DND-41 (cell line): Measurements from ENCODE around the gene APMAP.

Experiments
- EZH2 ChIP-seq: IDR thresholded peaks from 3 replicates; pipeline ENCODE4 v1.6.1; 2012; ENCODE audit warnings: borderline replicate concordance, low read depth, mild to moderate bottlenecking, moderate library complexity, low read length, inconsistent platforms; ENCODE audit not compliant: severe bottlenecking
- TF ChIP-seq, protein P1 (sequence below): IDR thresholded peaks from 2 replicates; pipeline ENCODE4 v1.5.1; 2012; ENCODE audit warnings: borderline replicate concordance, low read length, moderate library complexity, mild to moderate bottlenecking; ENCODE audit not compliant: poor library complexity, severe bottlenecking; ENCODE audit errors: extremely low read depth

DNA sequence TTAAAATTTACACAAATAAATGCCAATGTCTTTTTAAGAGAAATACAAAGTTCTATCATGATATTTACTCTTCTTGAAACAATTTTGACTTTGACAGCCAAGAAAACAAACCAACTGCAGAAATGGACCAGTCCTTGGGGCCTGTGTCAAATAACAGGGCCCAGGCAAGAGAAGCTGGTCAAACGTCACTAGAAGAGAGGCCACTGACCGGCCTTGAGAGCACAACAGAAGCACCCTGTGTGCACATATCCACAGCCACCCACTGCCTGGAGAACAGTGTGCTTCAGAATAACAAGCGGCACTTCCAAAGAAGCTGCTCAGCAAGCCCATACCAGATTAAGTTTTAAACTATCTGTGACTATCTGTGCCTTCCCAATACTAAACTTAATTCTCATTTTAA is 14.8 kb downstream of the APMAP start:
- TF ChIP-seq, protein P1, sequence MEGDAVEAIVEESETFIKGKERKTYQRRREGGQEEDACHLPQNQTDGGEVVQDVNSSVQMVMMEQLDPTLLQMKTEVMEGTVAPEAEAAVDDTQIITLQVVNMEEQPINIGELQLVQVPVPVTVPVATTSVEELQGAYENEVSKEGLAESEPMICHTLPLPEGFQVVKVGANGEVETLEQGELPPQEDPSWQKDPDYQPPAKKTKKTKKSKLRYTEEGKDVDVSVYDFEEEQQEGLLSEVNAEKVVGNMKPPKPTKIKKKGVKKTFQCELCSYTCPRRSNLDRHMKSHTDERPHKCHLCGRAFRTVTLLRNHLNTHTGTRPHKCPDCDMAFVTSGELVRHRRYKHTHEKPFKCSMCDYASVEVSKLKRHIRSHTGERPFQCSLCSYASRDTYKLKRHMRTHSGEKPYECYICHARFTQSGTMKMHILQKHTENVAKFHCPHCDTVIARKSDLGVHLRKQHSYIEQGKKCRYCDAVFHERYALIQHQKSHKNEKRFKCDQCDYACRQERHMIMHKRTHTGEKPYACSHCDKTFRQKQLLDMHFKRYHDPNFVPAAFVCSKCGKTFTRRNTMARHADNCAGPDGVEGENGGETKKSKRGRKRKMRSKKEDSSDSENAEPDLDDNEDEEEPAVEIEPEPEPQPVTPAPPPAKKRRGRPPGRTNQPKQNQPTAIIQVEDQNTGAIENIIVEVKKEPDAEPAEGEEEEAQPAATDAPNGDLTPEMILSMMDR: no peak
- no peak for TF ChIP-seq EZH2
